GM21447 (cell line): ENCODE data around the gene USP28.
A peak's percentile ranks its signal among the peaks of the same experiment; 100 is the strongest.
"Not testable (repeated sequence)": the region's sequence is repeated elsewhere in the genome, so short reads cannot be mapped to it uniquely, and the experiment has no call there.

Source experiments
- ATAC-seq: cut with Tn5 transposase; IDR thresholded peaks from one replicate; pipeline ENCODE4 v1.9.1; 2021; ENCODE audit not compliant: unreplicated experiment

Gene USP28

DNA sequence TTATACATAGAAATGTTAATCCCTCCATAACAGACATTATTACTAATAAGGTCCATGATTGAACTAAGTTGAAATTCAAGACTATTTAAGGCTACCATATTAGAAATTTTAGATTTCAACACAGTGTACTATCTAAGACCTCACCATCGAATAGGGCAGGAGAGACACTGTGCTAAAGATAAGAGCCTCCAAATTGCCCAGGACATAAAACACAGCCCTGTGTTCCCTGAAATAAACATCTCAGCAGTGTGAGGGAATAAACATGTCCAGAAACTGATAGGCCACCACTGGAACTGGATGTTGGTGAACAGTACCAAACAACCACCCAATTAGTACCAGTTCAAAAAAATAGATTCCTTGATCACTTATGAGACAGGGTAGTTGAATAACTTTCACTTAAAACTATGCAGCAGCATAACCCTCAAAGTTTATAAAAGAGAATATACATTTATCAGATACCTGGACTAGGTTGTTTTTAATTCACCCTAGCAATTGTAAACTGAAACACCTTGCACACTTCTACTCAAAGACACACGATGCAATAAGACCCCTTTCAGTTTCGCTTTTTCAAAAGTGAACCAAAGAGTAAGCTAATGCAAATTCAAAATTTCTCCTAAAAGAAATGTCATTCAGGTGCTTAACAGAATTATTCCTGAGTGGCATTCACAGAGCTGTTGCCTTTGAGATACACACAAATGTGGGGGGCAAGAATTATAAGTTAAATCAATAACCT, 34.3 kb downstream of the USP28 start:
- ATAC-seq: no peak

DNA sequence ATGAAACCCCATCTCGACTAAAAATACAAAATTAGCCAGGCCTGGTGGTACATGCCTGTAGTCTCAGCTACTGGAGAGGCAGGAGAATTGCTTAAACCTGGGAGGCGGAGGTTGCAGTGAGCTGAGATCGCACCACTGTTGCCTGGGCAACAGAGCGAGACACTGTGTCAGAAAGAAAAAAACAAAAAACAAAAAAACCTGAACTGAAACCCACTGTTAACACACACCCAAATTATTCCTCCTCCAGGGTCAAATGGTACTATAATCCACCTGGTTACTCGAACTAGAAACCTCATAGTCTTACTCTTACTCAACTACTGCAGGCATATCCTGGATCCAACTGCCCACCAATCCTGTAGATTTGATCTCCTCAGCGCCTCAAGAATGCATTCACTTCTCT, 35.5 kb downstream of the USP28 start:
- peak; percentile 89 for ATAC-seq

DNA sequence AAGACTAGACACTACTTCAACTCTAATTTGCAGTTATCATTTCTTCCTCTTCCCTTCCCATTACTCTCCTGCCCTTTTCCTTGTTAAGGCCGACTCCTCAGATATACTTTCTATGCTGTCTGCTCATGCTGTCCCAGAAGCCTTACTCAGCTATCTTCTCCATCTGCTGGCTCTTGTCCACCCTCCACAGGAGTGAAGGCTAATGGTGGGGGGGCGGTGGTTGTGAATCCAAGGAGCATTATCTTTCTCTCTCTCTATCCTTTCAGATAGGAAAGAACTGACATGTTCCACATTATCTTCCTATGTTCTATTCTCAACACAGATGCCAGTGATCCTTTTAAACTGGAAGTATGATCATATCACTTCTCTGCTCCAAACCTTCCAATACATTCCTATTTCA, 37.4 kb downstream of the USP28 start:
- no peak for ATAC-seq

DNA sequence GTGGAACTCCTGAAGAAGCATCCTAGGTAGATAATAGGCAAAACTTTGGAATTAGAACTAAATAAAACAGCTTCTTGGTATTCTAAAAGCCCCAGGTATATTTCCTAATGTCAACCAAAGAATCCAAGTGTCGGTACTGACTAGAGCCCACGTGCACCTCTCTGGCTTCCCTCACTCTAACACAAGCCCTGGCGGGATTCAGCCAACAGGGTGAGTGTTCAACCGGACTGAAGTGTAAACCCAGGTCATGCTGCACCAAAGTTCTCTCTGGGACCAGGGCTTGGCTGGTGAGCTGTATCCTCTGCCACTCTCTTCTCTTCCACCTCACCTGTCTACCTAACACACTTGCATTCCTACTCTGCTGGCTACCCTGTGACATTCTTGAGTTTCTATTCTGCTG, 40.1 kb downstream of the USP28 start:
- ATAC-seq: no peak

DNA sequence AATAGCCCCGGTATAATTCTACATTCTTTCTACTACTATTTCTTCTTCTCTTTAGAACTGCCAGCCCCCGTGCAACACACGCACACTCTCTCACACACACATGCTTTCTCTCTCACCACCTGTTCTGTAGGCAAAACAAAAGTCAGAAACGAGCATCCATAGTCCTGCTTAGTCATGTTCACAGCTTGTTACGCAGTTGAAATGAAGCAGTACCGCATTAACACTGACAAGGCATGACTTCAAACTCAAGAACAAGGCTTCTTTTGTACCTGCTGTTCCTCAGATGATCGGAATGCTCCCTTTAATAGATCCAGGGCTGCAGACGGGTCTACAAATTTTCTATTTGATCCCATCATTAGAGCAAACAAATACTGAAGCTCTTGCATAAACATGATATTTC, 42.2 kb downstream of the USP28 start:
- ATAC-seq: no peak

DNA sequence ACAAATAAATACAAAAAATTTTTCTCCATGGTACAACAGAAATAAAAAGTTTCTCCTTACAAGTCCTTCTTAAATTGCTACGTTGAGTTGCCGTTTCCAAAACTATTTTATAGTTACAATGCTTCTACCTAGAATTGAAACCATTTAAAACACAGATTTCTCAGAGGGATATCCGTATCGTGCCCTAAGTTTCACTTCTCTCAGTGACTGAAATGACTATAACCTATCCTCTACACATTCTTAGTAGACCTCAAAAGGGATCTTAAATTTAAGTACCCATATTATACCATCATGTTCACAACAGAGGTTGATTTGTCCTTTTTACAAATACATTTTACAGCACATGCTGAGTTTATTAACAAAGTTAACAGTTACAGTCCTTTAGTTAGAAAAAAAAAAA, 44.1 kb downstream of the USP28 start:
- peak; percentile 98 for ATAC-seq

DNA sequence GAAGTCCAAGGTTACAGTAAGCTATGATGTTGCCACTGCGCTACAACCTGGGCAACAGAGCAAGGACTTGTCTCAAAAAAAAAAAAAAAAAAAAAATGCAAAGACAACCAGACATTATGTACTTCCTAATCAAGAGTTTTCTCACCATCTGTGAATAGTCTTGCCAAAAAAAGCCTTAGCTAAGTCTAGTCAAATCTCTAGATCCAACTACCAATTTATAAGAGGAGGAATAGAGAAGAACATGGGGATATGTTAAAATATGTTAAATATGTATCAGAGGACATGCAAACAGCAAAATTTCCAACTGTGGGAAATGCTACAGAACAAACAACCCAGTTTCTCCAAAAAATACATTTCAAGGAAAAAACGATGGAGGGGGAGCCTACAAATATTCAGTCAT, 45.6 kb downstream of the USP28 start:
- no peak for ATAC-seq

DNA sequence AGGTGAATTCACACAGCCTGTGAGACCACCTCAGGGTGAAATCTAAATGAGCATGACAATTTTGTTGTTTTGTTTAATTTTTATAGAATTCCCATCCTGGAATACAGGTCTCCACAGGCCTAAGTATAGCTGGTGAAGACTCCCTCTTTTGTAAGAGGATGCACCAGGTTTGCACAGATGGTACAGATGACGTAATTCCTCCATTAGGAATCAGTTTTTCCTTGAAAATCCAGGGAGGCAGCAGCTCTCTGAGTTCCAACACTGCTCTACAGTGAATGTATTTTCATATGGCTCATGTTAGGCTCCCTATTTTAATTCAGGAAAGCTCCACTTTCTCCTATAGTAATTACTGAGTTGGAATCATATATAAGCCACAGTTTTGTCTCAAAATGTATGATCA, 47.2 kb downstream of the USP28 start:
- ATAC-seq: no peak

DNA sequence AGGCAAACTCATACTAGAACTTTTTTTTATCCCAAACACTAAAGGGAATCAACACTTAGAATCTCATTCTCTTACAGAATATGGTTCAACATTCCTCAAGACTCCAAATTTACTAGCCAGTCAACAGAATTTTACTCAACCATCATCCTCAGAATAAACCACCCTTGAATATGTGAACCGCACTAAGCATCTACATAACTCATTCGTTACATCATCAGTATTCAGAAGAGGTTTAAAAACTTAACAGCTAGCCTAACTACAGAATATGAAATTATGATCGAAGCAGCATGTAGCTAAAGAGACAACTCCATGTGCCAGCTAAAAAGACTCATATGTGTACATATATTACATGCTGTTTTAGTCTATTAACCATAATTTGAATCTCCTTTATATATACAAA, 47.9 kb downstream of the USP28 start:
- no peak for ATAC-seq

DNA sequence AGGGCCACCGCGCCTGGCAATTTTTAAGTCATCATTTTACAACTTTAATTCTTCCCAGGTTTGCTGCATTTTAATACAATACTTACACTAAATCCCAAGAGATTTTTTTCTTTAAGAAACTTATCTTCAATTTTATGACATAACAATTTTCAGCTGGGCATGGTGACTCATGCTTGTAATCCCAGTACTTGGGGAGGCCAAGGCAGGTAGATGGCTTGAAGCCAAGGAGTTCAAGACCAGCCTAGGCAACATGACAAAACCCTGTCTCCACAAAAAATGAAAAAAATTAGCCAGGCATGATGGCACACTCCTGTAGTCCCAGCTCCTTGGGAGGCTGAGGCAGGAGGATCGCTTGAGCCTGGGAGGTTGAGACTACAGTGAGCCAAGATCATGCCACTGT, 56.9 kb downstream of the USP28 start:
- no peak for ATAC-seq

DNA sequence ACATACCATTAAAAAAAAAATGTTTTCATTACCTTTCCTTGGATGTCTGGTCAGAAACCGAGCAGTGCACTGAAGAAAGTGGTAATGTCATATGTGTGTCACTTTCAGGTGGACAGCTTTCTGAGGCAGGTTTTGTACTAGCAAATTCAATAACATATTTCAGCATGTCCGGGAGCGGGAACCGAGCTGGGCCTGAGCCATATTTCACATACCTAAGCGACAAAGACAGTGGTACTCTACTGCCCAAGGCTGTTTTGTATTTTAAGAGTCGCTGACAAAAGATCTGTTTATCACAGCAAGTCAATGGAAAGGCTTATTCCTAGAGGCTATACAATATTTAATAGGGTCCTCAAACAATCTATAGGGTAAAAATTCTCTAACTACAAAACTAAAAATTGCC, 57.7 kb downstream of the USP28 start:
- no peak for ATAC-seq

DNA sequence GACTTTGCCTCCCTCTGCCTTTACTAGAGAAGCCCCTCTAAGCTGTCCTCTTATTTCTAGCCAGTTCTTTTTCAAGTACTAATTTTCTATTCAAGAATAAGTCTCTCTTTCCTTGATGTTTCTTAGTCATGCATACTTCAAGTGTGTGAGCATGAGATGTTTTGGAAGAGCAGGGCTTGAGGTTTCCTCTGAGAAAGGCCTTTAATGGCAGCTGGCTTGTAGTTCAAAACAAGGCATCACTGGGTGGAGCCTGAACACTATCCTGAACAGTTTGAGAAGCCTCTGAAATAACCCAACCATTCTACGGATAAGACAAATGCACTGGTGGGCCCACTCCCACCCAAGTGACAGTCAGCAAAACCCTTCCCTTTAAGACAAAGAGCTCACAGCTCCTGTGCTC, 58.2 kb downstream of the USP28 start:
- no peak for ATAC-seq

DNA sequence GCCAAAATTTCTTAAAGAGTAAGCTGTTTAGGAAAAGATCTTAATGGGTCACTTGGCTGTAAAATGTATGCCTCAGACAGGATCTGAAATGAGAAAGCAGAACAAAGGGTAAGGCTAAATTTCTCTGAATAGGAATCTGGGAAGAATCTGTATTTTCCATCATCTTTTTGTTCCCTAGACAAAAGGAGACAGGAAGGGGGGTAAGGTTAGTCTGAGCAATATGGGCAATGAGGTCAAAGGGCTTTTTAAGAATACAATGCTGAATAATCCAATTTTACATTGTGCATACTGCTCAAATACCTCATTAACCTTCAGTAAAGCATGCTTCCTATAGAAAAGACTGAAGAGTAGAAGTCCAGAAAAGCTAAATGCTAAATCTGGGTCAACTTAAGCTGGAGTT, 61.2 kb downstream of the USP28 start:
- ATAC-seq: no peak

DNA sequence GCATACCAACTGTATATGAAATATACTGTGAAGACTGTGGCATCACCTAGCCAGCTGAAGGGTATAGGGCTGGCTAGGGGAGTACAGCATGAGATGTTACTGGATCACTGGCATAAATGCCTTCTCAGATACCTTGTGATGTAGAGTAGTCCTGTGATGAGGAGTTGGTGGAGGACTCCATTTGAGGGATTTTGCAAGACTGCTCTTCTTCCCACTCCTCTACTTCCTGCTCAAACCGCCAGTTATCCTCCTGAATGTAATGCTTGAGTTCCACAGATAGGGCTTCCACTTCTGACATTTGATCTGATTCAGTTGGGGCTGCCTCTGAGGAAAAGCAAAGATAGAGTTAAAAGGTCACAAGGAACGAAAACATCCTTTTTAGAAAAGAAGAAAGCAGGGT, 66.4 kb downstream of the USP28 start:
- ATAC-seq: no peak

DNA sequence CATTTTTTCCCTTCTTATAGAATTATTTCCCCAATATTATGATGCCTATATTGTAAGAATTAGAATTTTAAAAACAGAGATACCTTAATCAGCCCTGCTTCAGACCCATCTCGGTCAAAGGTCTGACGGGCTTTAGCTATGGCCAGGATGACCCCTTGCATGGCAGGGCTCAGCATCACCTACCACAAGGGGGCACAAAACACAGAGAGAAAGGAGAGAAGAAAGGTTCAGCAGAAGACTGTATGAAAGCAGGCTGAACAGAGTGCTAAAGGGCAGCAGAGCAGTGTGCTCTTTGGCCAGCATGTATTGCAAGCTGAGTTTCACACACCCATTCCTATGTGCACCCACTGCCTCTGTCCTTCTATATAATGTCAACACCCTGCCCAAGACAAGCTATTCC, 69.0 kb downstream of the USP28 start:
- peak; percentile 57 for ATAC-seq

DNA sequence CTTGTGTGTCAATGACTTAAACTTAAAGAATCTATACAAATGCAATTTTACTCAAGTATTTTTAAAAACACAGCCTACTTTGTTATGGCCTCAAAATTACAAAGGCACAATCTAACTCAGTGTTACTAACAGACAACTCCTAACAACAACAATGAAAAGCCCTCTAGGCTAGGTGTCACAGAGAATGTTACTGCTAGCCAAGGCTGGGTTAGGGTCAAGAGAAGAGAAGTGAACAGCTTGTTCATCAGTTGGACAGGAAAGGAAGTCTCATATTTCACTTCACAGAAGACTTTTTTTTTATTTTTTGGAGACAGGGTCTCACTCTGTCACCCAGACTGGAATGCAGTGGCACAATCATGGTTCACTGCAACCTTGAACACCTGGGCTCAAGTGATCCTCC, 69.7 kb downstream of the USP28 start:
- no peak for ATAC-seq

DNA sequence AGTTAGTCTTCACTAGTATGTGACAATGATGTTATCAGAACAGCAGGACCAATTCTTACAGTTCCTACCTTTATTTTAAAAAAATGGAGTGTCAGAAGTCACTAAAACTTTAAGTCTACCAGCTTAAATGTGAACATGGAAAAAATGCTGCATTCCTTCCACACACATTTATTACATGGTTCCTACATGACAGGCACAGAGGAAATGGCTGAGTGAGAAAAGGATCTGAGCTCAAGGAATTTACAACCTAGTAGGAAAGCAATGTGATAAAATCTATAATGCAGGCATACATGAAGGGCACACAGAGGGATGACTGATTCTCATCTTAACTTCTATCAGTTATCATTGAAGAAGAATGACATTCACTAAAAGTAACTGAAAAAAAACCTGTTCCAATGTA, 72.8 kb downstream of the USP28 start:
- no peak for ATAC-seq

DNA sequence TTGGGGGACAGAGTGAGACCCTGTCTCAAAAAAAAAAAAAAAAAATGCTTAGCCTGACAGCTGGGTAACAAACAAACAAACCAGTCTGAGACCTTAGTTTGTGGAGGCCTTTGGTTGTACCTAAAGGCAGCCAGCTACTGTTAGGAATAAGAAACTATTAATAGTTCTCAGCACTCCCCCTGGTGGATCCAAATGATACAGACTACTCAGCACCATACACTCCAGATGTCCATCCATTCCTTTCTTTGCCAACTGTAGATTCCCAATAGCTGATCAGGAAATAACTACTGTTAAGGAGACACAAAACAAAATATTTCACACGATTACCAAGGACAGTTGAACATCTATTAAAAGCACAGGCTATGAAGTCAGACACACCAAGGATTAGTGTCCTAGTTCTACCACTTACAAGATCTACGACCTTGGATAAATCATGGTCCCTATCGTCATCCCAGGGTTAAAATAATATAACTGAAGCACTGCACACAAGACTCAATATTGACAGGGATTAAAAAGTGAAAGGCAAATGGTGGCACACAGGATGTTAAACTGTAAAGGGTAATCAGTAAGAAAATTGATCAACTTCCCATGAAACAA, 78.6 kb downstream of the USP28 start:
- ATAC-seq: peak; percentile 75

DNA sequence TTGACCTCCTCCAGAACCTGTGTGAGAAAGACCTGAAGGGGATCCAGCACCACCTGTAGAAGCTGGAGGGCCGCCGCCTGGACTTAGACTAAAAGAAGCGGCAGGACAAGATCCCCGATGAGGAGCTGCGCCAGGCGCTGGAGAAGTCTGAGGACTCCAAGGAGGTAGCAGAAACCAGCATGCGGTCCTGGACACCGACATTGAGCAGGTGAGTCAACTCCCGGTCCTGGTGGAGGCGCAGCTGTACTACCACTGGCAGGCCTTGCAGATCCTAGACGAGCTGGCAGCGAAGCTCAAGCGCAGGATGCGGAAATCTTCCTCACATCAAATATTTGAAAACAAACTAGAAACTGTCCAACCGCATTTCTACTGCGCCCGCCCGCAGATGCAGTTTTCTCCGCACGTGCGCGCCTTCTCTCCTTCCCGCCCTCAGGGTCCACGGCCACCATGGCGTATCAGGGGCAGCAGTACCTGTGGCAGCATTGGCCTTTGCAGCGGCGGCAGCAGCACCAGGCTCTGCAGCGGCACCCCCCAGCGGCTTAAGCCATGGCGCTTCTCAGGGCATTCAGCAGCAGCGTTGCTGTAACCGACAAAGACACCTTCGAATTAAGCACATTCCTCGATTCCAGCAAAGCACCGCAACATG, 85.6 kb downstream of the USP28 start:
- no peak for ATAC-seq

DNA sequence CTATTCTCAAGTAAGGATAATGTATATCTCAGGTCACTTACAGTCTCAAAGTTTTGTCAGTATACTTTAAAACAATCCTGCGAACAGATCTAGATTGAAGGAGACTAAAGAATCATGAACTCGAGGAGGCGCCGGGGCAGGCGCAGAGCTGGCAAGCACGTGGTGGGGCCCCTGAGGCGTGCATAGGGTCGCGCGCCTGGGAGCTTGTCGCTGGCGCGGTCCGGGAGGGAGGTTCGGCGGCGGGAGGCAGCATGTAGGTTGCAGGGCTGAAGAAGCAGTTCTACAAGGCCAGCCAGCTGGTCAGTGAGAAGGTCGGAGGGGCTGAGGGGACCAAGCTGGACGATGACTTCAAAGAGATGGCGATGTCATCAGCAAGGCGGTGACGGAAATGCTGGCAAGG, 86.4 kb downstream of the USP28 start:
- not testable (repeated sequence) for ATAC-seq

DNA sequence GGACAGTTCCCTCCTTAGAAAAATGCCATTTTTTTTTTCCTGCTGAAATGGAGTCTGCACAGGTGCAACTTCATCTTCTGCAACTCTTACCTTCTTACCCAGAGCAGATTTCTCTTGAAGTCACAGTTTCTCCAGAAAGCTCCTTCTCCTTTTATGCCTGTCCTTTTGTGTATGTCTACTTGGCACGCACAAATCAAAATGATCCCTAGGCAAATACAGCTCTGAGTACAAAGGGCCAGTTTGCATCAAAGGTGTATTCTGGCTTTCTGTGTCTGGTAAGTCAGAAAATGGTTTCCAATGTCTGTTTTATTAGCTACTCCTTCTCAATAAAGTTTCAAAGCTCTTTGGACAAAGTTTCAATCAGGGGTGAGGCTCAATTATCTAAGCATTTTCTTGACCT, 93.2 kb downstream of the USP28 start:
- no peak for ATAC-seq

DNA sequence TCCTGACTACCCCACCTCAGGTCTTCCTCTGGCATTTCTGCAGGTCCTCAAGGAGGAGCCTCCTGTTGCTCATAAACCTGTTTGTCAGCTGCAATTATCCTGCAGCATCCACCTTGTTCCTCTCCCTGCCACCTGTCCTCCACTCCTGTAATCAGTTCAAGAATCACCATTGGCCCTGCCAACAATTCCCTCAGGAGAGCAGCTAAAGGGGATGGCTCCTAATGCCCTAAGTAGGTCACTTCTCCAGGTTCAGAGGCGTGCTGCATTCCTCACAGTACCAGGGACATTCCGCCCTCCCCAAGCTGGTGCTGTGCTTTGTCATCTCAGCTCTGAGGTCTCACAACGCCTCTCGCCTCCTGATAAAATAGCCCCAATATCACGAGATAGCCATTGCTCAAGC, 93.7 kb downstream of the USP28 start:
- ATAC-seq: no peak

DNA sequence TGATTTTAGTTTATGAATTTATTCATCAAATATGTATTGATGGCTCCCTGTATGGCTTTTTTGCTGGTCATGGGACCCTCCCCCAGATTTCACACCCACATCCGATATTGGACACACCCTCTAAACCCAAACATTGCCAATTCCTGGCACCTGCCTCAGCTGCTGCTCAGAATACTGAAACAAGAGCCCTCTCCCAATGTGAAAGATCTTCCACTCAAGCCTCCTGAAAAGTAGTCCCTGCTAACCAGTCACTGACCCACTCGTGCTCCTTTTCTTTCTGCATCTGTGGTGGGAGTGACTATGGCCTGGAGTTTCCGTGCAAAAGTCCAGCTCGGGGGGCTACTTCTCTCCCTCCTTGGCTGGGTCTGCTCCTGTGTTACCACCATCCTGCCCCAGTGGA, 95.9 kb downstream of the USP28 start, which contains the start of gene CLDN25:
CLDN25 (plus strand) TSS at position 301 of the 400 bp plus-strand sequence; CDS start at position 301, 0 bp downstream.
- ATAC-seq: no peak
